Spleen (tissue), 11 donors: ENCODE data around the gene DTNA. TPM values are rescaled to one million over a fixed set of nuclear protein-coding genes. Genes with fewer than 3 reads are reported as not detected.

Source experiments
- DNase-seq: peaks from one replicate; pipeline ENCODE4 v3.0.0-alpha.2; 2020
- H3K27ac ChIP-seq, 8 donors: fragments of 200-600 bp; sonication (generic) in 7 of 8; 1 replicate in 4 of 8; 2 replicates in 4 of 8; pipeline versions ENCODE4 v1.5.0 to v1.8.0; 2016 to 2021; ENCODE audit warnings: inconsistent platforms in 4 of 8, mild to moderate bottlenecking in 4 of 8, moderate library complexity in 1 of 8
- H3K27me3 ChIP-seq, 7 donors: fragments of 200-600 bp; sonication (generic) in 6 of 7; replicated peaks in 1 of 7; 1 replicate in 4 of 7; 2 replicates in 3 of 7; pipeline versions ENCODE4 v1.5.0 to v1.8.0; 2016 to 2021; ENCODE audit warnings: inconsistent platforms in 3 of 7, mild to moderate bottlenecking in 1 of 7
- H3K36me3 ChIP-seq, 6 donors: fragments of 200-600 bp; sonication (generic) in 5 of 6; 1 replicate in 4 of 6; 2 replicates in 2 of 6; pipeline versions ENCODE4 v1.5.0 to v1.8.0; 2016 to 2021; ENCODE audit warnings: inconsistent platforms in 2 of 6
- H3K4me1 ChIP-seq, 6 donors: fragments of 200-600 bp; sonication (generic) in 5 of 6; 1 replicate in 3 of 6; 2 replicates in 3 of 6; pipeline versions ENCODE4 v1.5.0 to v1.8.0; 2016 to 2021; ENCODE audit warnings: inconsistent platforms in 3 of 6
- H3K4me3 ChIP-seq, 8 donors: fragments of 200-600 bp; sonication (generic) in 7 of 8; 1 replicate in 4 of 8; 2 replicates in 4 of 8; pipeline versions ENCODE4 v1.5.0 to v1.8.0; 2016 to 2021; ENCODE audit warnings: inconsistent platforms in 4 of 8, mild to moderate bottlenecking in 4 of 8, moderate library complexity in 2 of 8
- H3K9me3 ChIP-seq, 8 donors: fragments of 200-600 bp; sonication (generic) in 7 of 8; 1 replicate in 4 of 8; 2 replicates in 4 of 8; pipeline versions ENCODE4 v1.5.0 to v1.8.0; 2016 to 2021; ENCODE audit warnings: inconsistent platforms in 4 of 8
- CTCF ChIP-seq, 11 experiments: fragments of 200-600 bp in 7 of 11; fragments of 450-650 bp in 4 of 11; sonication (generic) in 4 of 11; IDR thresholded peaks in 8 of 11; conservative IDR thresholded peaks in 3 of 11; 1 replicate in 7 of 11; 2 replicates in 4 of 11; pipeline versions ENCODE4 v1.4.0 to v1.8.0; 2016 to 2021; ENCODE audit warnings: antibody characterized with exemption in 11 of 11, inconsistent platforms in 4 of 11, mild to moderate bottlenecking in 1 of 11
- POLR2A ChIP-seq, 3 donors: fragments of 450-650 bp; IDR thresholded peaks; one replicate each; pipeline ENCODE4 v1.5.1; 2017; ENCODE audit warnings: antibody characterized with exemption in 3 of 3, mild to moderate bottlenecking in 1 of 3
- POLR2AphosphoS5 ChIP-seq, 3 donors: sonication (generic); formaldehyde crosslinking; IDR thresholded peaks; one replicate each; pipeline ENCODE4 v1.5.1; 2017; ENCODE audit warnings: antibody characterized with exemption in 3 of 3
- WGBS, 5 donors: extraction: QIAGEN DNeasy Blood & Tissue Kit in 3 of 5; methylation state at CpG; one replicate each; pipeline versions ENCODE4 v1.1.5 to v1.1.7; 2013 to 2018; 5-methylcytosine and 5-hydroxymethylcytosine counted together
- intact Hi-C: fragments of 100-400 bp; cut with DNase I; formaldehyde crosslinking; loops from one replicate; pipeline ENCODE4 v1.15.0; 2023; ENCODE audit warnings: low total_unique reads
- polyA plus RNA-seq, 3 donors: library from polyadenylated mRNA; stranded (reverse); fragments of 200-250 nt; gene quantifications; one replicate each; pipeline ENCODE4 v1.2.1, GENCODE V29; 2013
- total RNA-seq, 7 donors: library from RNA; depleted of rRNA in 3 of 7; stranded (reverse); fragments of >200 nt in 3 of 7; fragmentation: NEBNext Ultra II Directional in 4 of 7; extraction: Animal tissue kit (Norgen Biotek cat#: 25700) in 4 of 7; gene quantifications; one replicate each; pipeline versions ENCODE4 v1.1.0 to v1.2.1, GENCODE V29; 2016 to 2021
- donor health status: healthy with polysubstance abuse.
- donor health status: DM: no; HTN: no; CAD: no; lungs with moderate emphysema.
- donor health status: DM: no; HTN: no; CAD: no.
- donor health status: Bipolar disorder and iron deficiency.
- donor health status: healthy.
- donor health status: DM: no; HTN: no; CAD: no.
- donor health status: DM: yes; HTN: yes; CAD: no.

The DTNA gene
- total and polyA plus RNA-seq, 10 donors = 3.0 to 29.2 (median 14.2) TPM

- H3K4me3 ChIP-seq = no peak overlapping the region
- 63 to 74% (median 70%) methylated on average over 6 of the region's 6 CpGs for WGBS, 5 donors
- H3K9me3 ChIP-seq = no peaks in the 10 kb centered on the region
- DNase-seq = no peak
- H3K27me3 ChIP-seq = no peaks in the 10 kb centered on the region
- intact Hi-C loops = no loop called here
- H3K4me1 ChIP-seq = no peaks in the 10 kb centered on the region
- H3K36me3 ChIP-seq = peaks cover 0 to 10% (median 0%) of the 10 kb centered on the region in 6 donors
- TF ChIP-seq POLR2A (IDR thresholded peaks at IDR 0.05) (no peak), POLR2AphosphoS5 (IDR thresholded peaks at IDR 0.05) (no peak), CTCF (IDR thresholded peaks at IDR 0.05 in 8 of 11, conservative IDR thresholded peaks at IDR 0.05 in 3 of 11) (peak in 2 of 11 experiments; percentile 18 to 23)
- no peak overlapping the region for H3K27ac ChIP-seq
Measured at GRCh38 chr18:34809451-34810072, 99.5 kb downstream of the DTNA start.

- Histone ChIP-seq H3K4me3 (no peak overlapping the region), H3K9me3 (no peaks in the 10 kb centered on the region), H3K4me1 (no peaks in the 10 kb centered on the region), H3K27me3 (no peaks in the 10 kb centered on the region), H3K27ac (no peak overlapping the region), H3K36me3 (peaks cover 0 to 10% (median 1%) of the 10 kb centered on the region in 6 donors)
- intact Hi-C loops = no loop called here
- TF ChIP-seq POLR2A (IDR thresholded peaks at IDR 0.05) (no peak), POLR2AphosphoS5 (IDR thresholded peaks at IDR 0.05) (no peak), CTCF (IDR thresholded peaks at IDR 0.05 in 8 of 11, conservative IDR thresholded peaks at IDR 0.05 in 3 of 11) (no peak)
- DNase-seq = no peak
- WGBS, 5 donors = 90 to 97% (median 95%) methylated on average over 6 of the region's 6 CpGs
Measured at GRCh38 chr18:34816183-34816582, 106.1 kb downstream of the DTNA start.

- H3K27me3 ChIP-seq = no peaks in the 10 kb centered on the region
- H3K4me1 ChIP-seq = no peaks in the 10 kb centered on the region
- peaks cover 0 to 6% (median 1%) of the 10 kb centered on the region in 6 donors for H3K36me3 ChIP-seq
- WGBS, 5 donors = 88 to 98% (median 94%) methylated on average over 2 of the region's 2 CpGs
- no peak for DNase-seq
- intact Hi-C loops = no loop called here
- no peak for TF ChIP-seq POLR2AphosphoS5 (IDR thresholded peaks at IDR 0.05)
- TF ChIP-seq POLR2A (IDR thresholded peaks at IDR 0.05) = no peak
- TF ChIP-seq CTCF (IDR thresholded peaks at IDR 0.05 in 8 of 11, conservative IDR thresholded peaks at IDR 0.05 in 3 of 11) = no peak
- no peak overlapping the region for H3K27ac ChIP-seq
- H3K4me3 ChIP-seq = no peak overlapping the region
- H3K9me3 ChIP-seq = no peaks in the 10 kb centered on the region
Measured at GRCh38 chr18:34817636-34818035, 107.5 kb downstream of the DTNA start.

GRCh38 chr18:34818064-34818463, 108.0 kb downstream of the DTNA start:
- H3K9me3 ChIP-seq = no peaks in the 10 kb centered on the region
- WGBS, 5 donors = 87 to 94% (median 93%) methylated on average over 5 of the region's 5 CpGs

More at GRCh38 chr18:34818064-34818463, 108.0 kb downstream of the DTNA start:
- TF ChIP-seq POLR2A (IDR thresholded peaks at IDR 0.05) (no peak), POLR2AphosphoS5 (IDR thresholded peaks at IDR 0.05) (no peak), CTCF (IDR thresholded peaks at IDR 0.05 in 8 of 11, conservative IDR thresholded peaks at IDR 0.05 in 3 of 11) (no peak)
- Histone ChIP-seq H3K4me3 (no peak overlapping the region), H3K4me1 (no peaks in the 10 kb centered on the region), H3K36me3 (peaks cover 0 to 3% (median 0%) of the 10 kb centered on the region in 6 donors), H3K27me3 (no peaks in the 10 kb centered on the region), H3K27ac (no peak overlapping the region)
- no peak for DNase-seq
- intact Hi-C loops = no loop called here
